ENCODE data around the gene PKP4.

DNA sequence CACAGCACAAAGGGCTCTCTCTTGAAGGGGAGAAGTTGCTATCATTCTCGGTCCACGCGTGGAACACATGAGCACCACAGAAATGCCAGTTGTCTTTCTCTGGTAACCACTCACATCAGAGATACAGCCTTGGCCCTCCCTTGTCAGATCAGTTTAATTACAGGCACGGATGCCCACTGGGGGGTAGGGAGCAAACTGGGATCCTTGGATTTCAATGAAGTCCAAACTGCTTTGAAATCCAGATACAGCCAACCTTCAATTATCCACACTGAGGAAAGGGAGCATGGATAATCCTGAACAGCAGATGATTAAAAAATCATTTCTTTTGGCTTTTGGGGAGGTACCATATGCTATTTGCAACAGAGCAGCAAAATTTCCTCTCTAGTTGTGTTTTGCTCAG is 274.6 kb downstream of the PKP4 start:
- TF ChIP-seq, protein P1, sequence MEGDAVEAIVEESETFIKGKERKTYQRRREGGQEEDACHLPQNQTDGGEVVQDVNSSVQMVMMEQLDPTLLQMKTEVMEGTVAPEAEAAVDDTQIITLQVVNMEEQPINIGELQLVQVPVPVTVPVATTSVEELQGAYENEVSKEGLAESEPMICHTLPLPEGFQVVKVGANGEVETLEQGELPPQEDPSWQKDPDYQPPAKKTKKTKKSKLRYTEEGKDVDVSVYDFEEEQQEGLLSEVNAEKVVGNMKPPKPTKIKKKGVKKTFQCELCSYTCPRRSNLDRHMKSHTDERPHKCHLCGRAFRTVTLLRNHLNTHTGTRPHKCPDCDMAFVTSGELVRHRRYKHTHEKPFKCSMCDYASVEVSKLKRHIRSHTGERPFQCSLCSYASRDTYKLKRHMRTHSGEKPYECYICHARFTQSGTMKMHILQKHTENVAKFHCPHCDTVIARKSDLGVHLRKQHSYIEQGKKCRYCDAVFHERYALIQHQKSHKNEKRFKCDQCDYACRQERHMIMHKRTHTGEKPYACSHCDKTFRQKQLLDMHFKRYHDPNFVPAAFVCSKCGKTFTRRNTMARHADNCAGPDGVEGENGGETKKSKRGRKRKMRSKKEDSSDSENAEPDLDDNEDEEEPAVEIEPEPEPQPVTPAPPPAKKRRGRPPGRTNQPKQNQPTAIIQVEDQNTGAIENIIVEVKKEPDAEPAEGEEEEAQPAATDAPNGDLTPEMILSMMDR (IDR thresholded peaks at IDR 0.05) = no peak
- no peak for TF ChIP-seq POLR2A (IDR thresholded peaks at IDR 0.05)
